B cell (primary cell): ENCODE results near the gene XRCC6. TPM values are rescaled to one million over a fixed set of nuclear protein-coding genes. Genes with fewer than 3 reads are reported as not detected.

ENCODE experiments used
- ATAC-seq: fragments of 200-7000 bp; cut with Tn5 transposase; one replicate; pipeline ENCODE4 v1.10.0; 2021; ENCODE audit warnings: low read depth, mild to moderate bottlenecking, moderate number of reproducible peaks, moderate library complexity
- CTCF ChIA-PET: fragments of 350-600 bp; sonication (Branson Sonifier 250); formaldehyde crosslinking; loops from one replicate; lab custom pipeline; 2021; ENCODE audit warnings: antibody characterized with exemption, inconsistent platforms; lab: Charles Lee
- POLR2A ChIA-PET: fragments of 350-600 bp; sonication (Branson Sonifier 250); formaldehyde crosslinking; loops from one replicate; lab custom pipeline; 2021; ENCODE audit warnings: antibody characterized with exemption; lab: Charles Lee
- DNase-seq: peaks from one replicate; pipeline ENCODE4 v3.0.0; 2013
- H2AFZ ChIP-seq: 2 replicates; pipeline ENCODE4 v1.6.1; 2012; ENCODE audit warnings: mild to moderate bottlenecking, low read depth, low read length; ENCODE audit not compliant: insufficient read depth, poor library complexity, severe bottlenecking
- H3K27ac ChIP-seq, 2 donors: 1 replicate in 1 of 2; 2 replicates in 1 of 2; pipeline ENCODE4 v1.5.1; 2012 to 2013; ENCODE audit warnings: low read length in 2 of 2, mild to moderate bottlenecking in 2 of 2, moderate library complexity in 1 of 2
- H3K27me3 ChIP-seq, 4 experiments: fragments of 200-600 bp in 1 of 4; sonication (generic) in 1 of 4; replicated peaks in 1 of 4; 1 replicate in 2 of 4; 2 replicates in 2 of 4; pipeline versions ENCODE4 v1.6.1 to v1.7.0; 2013 to 2016; ENCODE audit warnings: low read length in 3 of 4, mild to moderate bottlenecking in 2 of 4, mixed read lengths in 1 of 4, moderate library complexity in 1 of 4; ENCODE audit not compliant: insufficient read depth in 4 of 4, control insufficient read depth in 3 of 4; ENCODE audit errors: control extremely low read depth in 1 of 4
- H3K36me3 ChIP-seq, 2 experiments: replicated peaks in 1 of 2; 1 replicate in 1 of 2; 2 replicates in 1 of 2; pipeline versions ENCODE4 v1.6.1 to v1.7.1; 2013; ENCODE audit warnings: low read length in 1 of 2; ENCODE audit not compliant: insufficient read depth in 2 of 2, control insufficient read depth in 1 of 2; ENCODE audit errors: control extremely low read depth in 1 of 2, extremely low read depth in 1 of 2
- H3K4me1 ChIP-seq, 2 donors: fragments of 200-600 bp in 1 of 2; sonication (generic) in 1 of 2; 1 replicate in 1 of 2; 2 replicates in 1 of 2; pipeline versions ENCODE4 v1.5.1 to v1.6.1; 2013 to 2017; ENCODE audit warnings: low read length in 2 of 2; ENCODE audit not compliant: control insufficient read depth in 2 of 2, insufficient read depth in 2 of 2
- H3K4me2 ChIP-seq: replicated peaks from 2 replicates; pipeline ENCODE3; 2012; ENCODE audit warnings: mild to moderate bottlenecking, low read depth, low read length; ENCODE audit not compliant: poor library complexity, severe bottlenecking
- H3K4me3 ChIP-seq, 5 experiments: fragments of 200-600 bp in 1 of 5; sonication (generic) in 1 of 5; 1 replicate in 3 of 5; 2 replicates in 2 of 5; pipeline versions ENCODE4 v1.5.1 to v1.7.0; 2011 to 2016; ENCODE audit warnings: low read length in 4 of 5, mild to moderate bottlenecking in 4 of 5, low read depth in 2 of 5, control low read depth in 1 of 5, moderate library complexity in 1 of 5; ENCODE audit not compliant: insufficient read depth in 1 of 5; ENCODE audit errors: control extremely low read depth in 1 of 5, extremely low read depth in 1 of 5
- H3K79me2 ChIP-seq: fragments of 200-600 bp; sonication (generic); one replicate; pipeline ENCODE4 v1.6.0; 2016; ENCODE audit warnings: low read length; ENCODE audit not compliant: control insufficient read depth, insufficient read depth
- H3K9ac ChIP-seq: fragments of 200-600 bp; sonication (generic); 2 replicates; pipeline ENCODE4 v1.6.1; 2017; ENCODE audit warnings: mild to moderate bottlenecking, low read length, moderate library complexity
- H3K9me3 ChIP-seq, 3 donors: one replicate each; pipeline versions ENCODE4 v1.6.1 to v1.7.1; 2013; ENCODE audit warnings: low read length in 2 of 3; ENCODE audit not compliant: control insufficient read depth in 2 of 3, insufficient read depth in 1 of 3; ENCODE audit errors: control extremely low read depth in 1 of 3
- H4K20me1 ChIP-seq: 2 replicates; pipeline ENCODE4 v1.6.0; 2012; ENCODE audit warnings: mild to moderate bottlenecking, low read length; ENCODE audit not compliant: insufficient read depth, control insufficient read depth, poor library complexity, severe bottlenecking
- H3K27ac Mint-ChIP-seq: one replicate; pipeline ENCODE4 v1.8.0; 2021; ENCODE audit warnings: mixed read lengths
- H3K27me3 Mint-ChIP-seq: one replicate; pipeline ENCODE4 v1.8.0; 2021; ENCODE audit warnings: mixed read lengths
- H3K4me1 Mint-ChIP-seq: one replicate; pipeline ENCODE4 v1.8.0; 2021; ENCODE audit warnings: mixed read lengths
- H3K4me3 Mint-ChIP-seq: one replicate; pipeline ENCODE4 v1.8.0; 2021; ENCODE audit warnings: mixed read lengths
- H3K9me3 Mint-ChIP-seq: one replicate; pipeline ENCODE4 v1.8.0; 2022; ENCODE audit warnings: mixed read lengths; ENCODE audit not compliant: insufficient read depth
- CTCF ChIP-seq: fragments of 200-600 bp; IDR thresholded peaks from one replicate; pipeline ENCODE4 v1.8.0; 2022; ENCODE audit warnings: antibody characterized with exemption, mild to moderate bottlenecking
- EZH2 ChIP-seq: IDR thresholded peaks from 2 replicates; pipeline ENCODE4 v1.6.1; 2012; ENCODE audit warnings: borderline replicate concordance, low read depth, mild to moderate bottlenecking, moderate library complexity, low read length; ENCODE audit not compliant: insufficient read depth, poor library complexity, severe bottlenecking
- WGBS: methylation state at CpG from one replicate; pipeline ENCODE4 v1.1.5; 2013; ENCODE audit warnings: missing lambda C conversion rate; ENCODE audit not compliant: insufficient coverage; 5-methylcytosine and 5-hydroxymethylcytosine counted together
- intact Hi-C: fragments of 100-400 bp; cut with micrococcal nuclease; formaldehyde crosslinking; loops from one replicate; pipeline ENCODE4 v1.10.0; 2022
- polyA plus RNA-seq: library from polyadenylated mRNA; depleted of rRNA; stranded (reverse); fragments of >200 nt; gene quantifications from 2 replicates; pipeline ENCODE4 v1.2.3, GENCODE V29; 2012
- total RNA-seq, 2 donors: library from RNA; stranded (reverse); fragments of 120-200 nt in 1 of 2; gene quantifications; 1 replicate in 1 of 2; 2 replicates in 1 of 2; pipeline versions ENCODE4 v1.2.3 to v1.2.4, GENCODE V29; 2013 to 2022

Gene XRCC6
- total and polyA plus RNA-seq, 2 donors (not counting 1 experiment from before 2014, with no cell fraction given), result 55.4 to 180 TPM

DNA sequence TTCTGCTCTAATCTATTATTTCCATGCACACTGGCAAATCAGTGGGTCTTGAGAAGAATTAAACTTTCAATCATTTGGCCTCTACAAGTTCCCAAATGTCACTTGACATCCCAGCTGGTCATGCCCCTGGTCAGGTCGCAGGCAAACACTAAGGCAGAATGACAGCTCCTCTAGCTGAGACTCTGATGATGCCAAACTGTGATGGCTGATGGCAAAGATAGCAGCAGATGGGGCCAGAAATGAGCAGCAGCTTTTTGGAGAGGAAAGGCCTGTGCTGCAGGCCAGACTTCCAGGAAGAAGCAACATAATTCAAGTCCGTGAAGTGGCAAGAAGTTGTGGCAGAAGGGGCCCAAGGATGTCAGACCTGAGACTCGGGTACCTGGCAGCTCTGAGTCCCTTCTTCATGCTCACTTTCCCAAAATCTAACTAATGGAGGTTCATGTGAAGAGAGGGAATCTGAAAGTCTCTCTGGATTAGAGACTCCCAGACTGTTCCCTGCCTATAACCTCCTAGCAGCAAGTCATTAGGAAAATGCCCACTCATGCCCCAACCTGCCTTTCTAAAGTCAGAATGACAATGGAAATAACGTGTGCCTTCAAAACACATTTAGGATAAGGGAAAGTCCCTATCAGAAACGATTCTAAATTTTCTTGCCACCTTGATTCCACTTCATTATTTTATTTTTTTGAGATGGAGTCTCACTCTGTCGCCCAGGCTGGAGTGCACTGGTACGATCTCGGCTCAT is 22.0 kb upstream of the XRCC6 start:
- Histone ChIP-seq H3K4me3 (no peak overlapping the region), H3K9me3 (no peaks in the 10 kb centered on the region), H3K4me2 (no peak overlapping the region), H3K36me3 (peaks cover 0 to 23% of the 10 kb centered on the region in 2 experiments), H3K79me2 (no peaks in the 10 kb centered on the region), H4K20me1 (no peaks in the 10 kb centered on the region), H3K27me3 (no peaks in the 10 kb centered on the region), H3K27ac (no peak overlapping the region), H2AFZ (no peak overlapping the region), H3K9ac (no peak overlapping the region), H3K4me1 (peaks cover 3% of the 10 kb centered on the region in 2 donors)
- H3K4me1 Mint-ChIP-seq, result peaks cover 3% of the 10 kb centered on the region
- ChIA-PET CTCF (interaction anchor here (1.1 to 1.5 kb wide), 4 partner anchors 9 to 195 kb away, joined by 3 to 5 read pairs (median 4); partner anchors contain the start of gene POLR3H), POLR2A (no interaction called here)
- DNase-seq (no peak), ATAC-seq (no peak)
- WGBS, result 100% methylated on average over 2 of the region's 8 CpGs
- intact Hi-C loops, result no loop called here
- H3K9me3 Mint-ChIP-seq, result no peaks in the 10 kb centered on the region
- H3K4me3 Mint-ChIP-seq, result no peak overlapping the region
- no peak for TF ChIP-seq CTCF
- no peak for TF ChIP-seq EZH2
- no peaks in the 10 kb centered on the region for H3K27me3 Mint-ChIP-seq
- H3K27ac Mint-ChIP-seq, result no peak overlapping the region

DNA sequence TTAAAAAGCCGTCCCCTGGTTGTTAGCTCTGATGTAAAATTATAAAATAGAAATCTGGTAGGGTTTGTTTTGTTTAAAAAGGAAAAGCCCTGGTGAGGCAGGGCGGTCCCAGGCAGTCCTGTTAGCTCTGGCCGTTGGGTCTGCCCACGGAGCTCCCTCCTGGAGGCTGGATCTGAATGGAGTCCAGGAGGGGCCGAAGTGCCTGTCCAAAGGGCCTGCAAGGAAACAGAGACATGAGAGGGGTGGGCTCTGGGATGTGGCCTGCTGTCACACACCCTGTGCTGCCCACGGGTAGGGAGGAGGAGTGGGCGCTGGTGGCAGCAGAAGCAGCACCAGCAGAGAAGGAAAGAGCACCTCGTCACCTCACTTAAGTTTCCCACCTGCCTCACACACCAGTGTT is 20.1 kb upstream of the XRCC6 start:
- Mint-ChIP-seq H3K27me3 (no peaks in the 10 kb centered on the region), H3K4me1 (peaks cover 3% of the 10 kb centered on the region), H3K4me3 (no peak overlapping the region), H3K9me3 (no peaks in the 10 kb centered on the region), H3K27ac (no peak overlapping the region)
- H4K20me1 ChIP-seq, result no peaks in the 10 kb centered on the region
- H2AFZ ChIP-seq, result no peak overlapping the region
- no peak for TF ChIP-seq CTCF
- TF ChIP-seq EZH2, result no peak
- no peak for ATAC-seq
- WGBS, result 98% methylated on average over 7 of the region's 8 CpGs
- H3K4me3 ChIP-seq, result no peak overlapping the region
- H3K79me2 ChIP-seq, result no peaks in the 10 kb centered on the region
- no peaks in the 10 kb centered on the region for H3K27me3 ChIP-seq
- no peak for DNase-seq
- peaks cover 3 to 35% of the 10 kb centered on the region in 2 experiments for H3K36me3 ChIP-seq
- H3K9me3 ChIP-seq, result no peaks in the 10 kb centered on the region
- intact Hi-C loops, result no loop called here
- no peak overlapping the region for H3K27ac ChIP-seq
- ChIA-PET CTCF (no interaction called here), POLR2A (no interaction called here)
- no peak overlapping the region for H3K4me2 ChIP-seq
- no peak overlapping the region for H3K9ac ChIP-seq
- H3K4me1 ChIP-seq, result peaks cover 3 to 6% of the 10 kb centered on the region in 2 donors
